ENCODE measurements around the gene PLEKHA7. TPM values are rescaled to one million over a fixed set of nuclear protein-coding genes. Genes with fewer than 3 reads are reported as not detected.

Gene PLEKHA7
- total RNA-seq, 2 experiments from 2014 or later = 0.47 to 0.50 TPM

DNA sequence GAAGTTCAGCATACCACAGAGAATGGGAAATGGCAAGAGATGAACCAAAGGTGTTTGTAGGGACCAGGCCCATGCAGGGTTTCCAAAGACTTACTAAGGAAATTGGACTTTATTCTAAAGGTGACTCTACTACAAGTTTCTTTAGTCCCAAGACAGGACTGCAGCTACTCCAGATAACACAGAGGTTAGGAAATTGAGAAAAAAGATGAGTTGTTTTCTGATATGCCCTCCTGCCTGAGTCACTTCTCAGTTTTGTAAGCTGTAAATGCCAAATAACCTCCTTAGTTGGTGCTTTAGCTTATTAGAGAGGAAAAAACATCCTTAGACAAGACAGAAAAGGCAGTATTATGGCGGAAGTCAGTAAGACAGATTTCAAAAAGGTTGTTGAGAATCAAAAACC is 179.8 kb downstream of the PLEKHA7 start:
- Mint-ChIP-seq H3K36me3 (ENCODE audit: low read depth) (no peaks in the 10 kb centered on the region), H3K4me1 (ENCODE audit: low read depth) (no peaks in the 10 kb centered on the region), H3K9me3 (ENCODE audit: insufficient read depth) (no peaks in the 10 kb centered on the region), H3K27ac (no peak overlapping the region), H3K4me3 (no peak overlapping the region), H3K27me3 (ENCODE audit: low read depth) (peaks cover 3% of the 10 kb centered on the region)
- POLR2A ChIA-PET = no interaction called here
- ATAC-seq (no peak), DNase-seq (no peak)
- CTCF ChIA-PET = interaction anchor here (6.1 kb wide), 1 partner anchor 14 kb away, joined by 34 read pairs; no protein-coding TSS in a partner anchor

GRCh38 chr11:16833026-16833425 is 181.2 kb downstream of the PLEKHA7 start:
- Mint-ChIP-seq H3K36me3 (ENCODE audit: low read depth) (no peaks in the 10 kb centered on the region), H3K27ac (no peak overlapping the region), H3K4me3 (no peak overlapping the region), H3K9me3 (ENCODE audit: insufficient read depth) (no peaks in the 10 kb centered on the region), H3K4me1 (ENCODE audit: low read depth) (no peaks in the 10 kb centered on the region), H3K27me3 (ENCODE audit: low read depth) (peaks cover 3% of the 10 kb centered on the region)
- CTCF ChIA-PET = interaction anchor here (6.1 kb wide), 1 partner anchor 12 kb away, joined by 34 read pairs; no protein-coding TSS in a partner anchor
- POLR2A ChIA-PET = no interaction called here
- no peak for ATAC-seq
- DNase-seq = no peak

DNA sequence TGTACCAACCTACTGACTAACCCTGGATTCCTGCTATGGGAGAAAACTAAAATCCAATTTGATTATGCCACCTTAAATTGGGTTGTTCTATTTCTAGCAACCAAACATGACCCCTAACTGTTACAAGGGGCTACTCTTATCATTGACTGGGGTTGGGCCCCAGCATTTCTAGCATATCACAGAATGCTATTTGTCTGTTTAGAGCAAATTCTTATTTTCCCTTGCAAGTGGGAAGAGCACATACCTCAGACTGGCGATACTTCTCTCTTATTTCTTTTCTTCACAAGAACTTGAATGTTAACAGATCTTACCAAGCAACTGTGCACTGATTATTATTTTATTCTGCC is 182.0 kb downstream of the PLEKHA7 start:
- no peaks in the 10 kb centered on the region for H3K36me3 Mint-ChIP-seq (ENCODE audit: low read depth)
- no peak for ATAC-seq
- no peak for DNase-seq
- peaks cover 3% of the 10 kb centered on the region for H3K27me3 Mint-ChIP-seq (ENCODE audit: low read depth)
- ChIA-PET CTCF (interaction anchor here (6.1 kb wide), 1 partner anchor 11 kb away, joined by 34 read pairs; no protein-coding TSS in a partner anchor), POLR2A (no interaction called here)
- H3K9me3 Mint-ChIP-seq (ENCODE audit: insufficient read depth) = no peaks in the 10 kb centered on the region
- H3K4me1 Mint-ChIP-seq (ENCODE audit: low read depth) = no peaks in the 10 kb centered on the region
- H3K27ac Mint-ChIP-seq = no peak overlapping the region
- no peak overlapping the region for H3K4me3 Mint-ChIP-seq

GRCh38 chr11:16831316-16832192 is 182.7 kb downstream of the PLEKHA7 start:
- H3K27me3 Mint-ChIP-seq (ENCODE audit: low read depth) = peaks cover 3% of the 10 kb centered on the region
- no peaks in the 10 kb centered on the region for H3K36me3 Mint-ChIP-seq (ENCODE audit: low read depth)
- ATAC-seq = no peak
- no peak for DNase-seq
- ChIA-PET POLR2A (no interaction called here), CTCF (interaction anchor here (6.1 kb wide), 1 partner anchor 11 kb away, joined by 34 read pairs; no protein-coding TSS in a partner anchor)
- H3K9me3 Mint-ChIP-seq (ENCODE audit: insufficient read depth) = no peaks in the 10 kb centered on the region
- no peak overlapping the region for H3K27ac Mint-ChIP-seq
- H3K4me3 Mint-ChIP-seq = no peak overlapping the region
- H3K4me1 Mint-ChIP-seq (ENCODE audit: low read depth) = no peaks in the 10 kb centered on the region

DNA sequence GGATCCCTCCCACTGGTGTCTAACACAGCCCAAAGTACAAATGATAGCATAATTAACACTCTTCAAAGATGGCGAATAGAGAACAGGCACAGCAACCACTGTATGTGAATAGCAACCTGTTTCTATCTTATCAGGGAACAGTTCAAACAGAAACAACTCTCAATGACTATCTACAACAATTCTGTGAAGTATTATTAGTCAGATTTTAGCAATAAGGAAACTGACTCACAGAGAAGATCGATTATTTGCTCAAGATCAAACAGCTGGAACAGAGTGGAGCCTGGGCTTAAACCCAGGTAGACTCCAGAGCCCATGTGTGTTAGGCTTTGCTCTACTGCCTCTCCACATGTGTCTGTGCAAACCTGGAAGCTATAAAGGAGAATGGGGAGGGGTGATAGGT is 187.1 kb downstream of the PLEKHA7 start:
- Mint-ChIP-seq H3K36me3 (ENCODE audit: low read depth) (no peaks in the 10 kb centered on the region), H3K27ac (no peak overlapping the region), H3K4me1 (ENCODE audit: low read depth) (no peaks in the 10 kb centered on the region), H3K4me3 (no peak overlapping the region), H3K27me3 (ENCODE audit: low read depth) (peaks cover 3% of the 10 kb centered on the region), H3K9me3 (ENCODE audit: insufficient read depth) (no peaks in the 10 kb centered on the region)
- no peak for DNase-seq
- no peak for ATAC-seq
- CTCF ChIA-PET = no interaction called here
- POLR2A ChIA-PET = no interaction called here

- Mint-ChIP-seq H3K4me1 (ENCODE audit: low read depth) (no peaks in the 10 kb centered on the region), H3K4me3 (no peak overlapping the region), H3K36me3 (ENCODE audit: low read depth) (no peaks in the 10 kb centered on the region), H3K27me3 (ENCODE audit: low read depth) (peaks cover 9% of the 10 kb centered on the region), H3K27ac (no peak overlapping the region), H3K9me3 (ENCODE audit: insufficient read depth) (no peaks in the 10 kb centered on the region)
- CTCF ChIA-PET = no interaction called here
- DNase-seq (no peak), ATAC-seq (no peak)
- POLR2A ChIA-PET = no interaction called here
These were observed 188.2 kb downstream of the PLEKHA7 start for GRCh38 chr11:16825968-16826367.

DNA sequence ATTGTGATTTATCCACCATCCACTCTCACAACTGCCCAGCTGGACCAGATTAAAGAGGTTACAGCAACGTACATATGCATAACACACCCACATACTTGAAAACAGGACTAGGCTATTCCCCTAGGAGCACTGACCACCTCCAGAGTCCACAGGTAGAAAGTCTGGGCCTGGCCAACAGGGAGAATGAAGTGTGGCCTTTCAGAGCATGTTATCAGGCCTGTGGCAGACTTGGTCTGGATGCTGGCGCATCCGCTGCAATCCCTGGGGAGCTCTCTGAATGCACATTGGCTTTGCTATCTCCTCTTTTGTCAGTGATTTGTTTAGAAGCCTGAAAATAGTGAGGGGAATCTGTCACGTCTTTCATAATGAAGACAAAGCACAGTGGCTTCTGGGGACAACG is 189.1 kb downstream of the PLEKHA7 start:
- Mint-ChIP-seq H3K27me3 (ENCODE audit: low read depth) (peaks cover 9% of the 10 kb centered on the region), H3K4me1 (ENCODE audit: low read depth) (no peaks in the 10 kb centered on the region), H3K36me3 (ENCODE audit: low read depth) (no peaks in the 10 kb centered on the region), H3K9me3 (ENCODE audit: insufficient read depth) (no peaks in the 10 kb centered on the region), H3K27ac (no peak overlapping the region), H3K4me3 (no peak overlapping the region)
- ChIA-PET CTCF (no interaction called here), POLR2A (no interaction called here)
- DNase-seq = no peak
- no peak for ATAC-seq

DNA sequence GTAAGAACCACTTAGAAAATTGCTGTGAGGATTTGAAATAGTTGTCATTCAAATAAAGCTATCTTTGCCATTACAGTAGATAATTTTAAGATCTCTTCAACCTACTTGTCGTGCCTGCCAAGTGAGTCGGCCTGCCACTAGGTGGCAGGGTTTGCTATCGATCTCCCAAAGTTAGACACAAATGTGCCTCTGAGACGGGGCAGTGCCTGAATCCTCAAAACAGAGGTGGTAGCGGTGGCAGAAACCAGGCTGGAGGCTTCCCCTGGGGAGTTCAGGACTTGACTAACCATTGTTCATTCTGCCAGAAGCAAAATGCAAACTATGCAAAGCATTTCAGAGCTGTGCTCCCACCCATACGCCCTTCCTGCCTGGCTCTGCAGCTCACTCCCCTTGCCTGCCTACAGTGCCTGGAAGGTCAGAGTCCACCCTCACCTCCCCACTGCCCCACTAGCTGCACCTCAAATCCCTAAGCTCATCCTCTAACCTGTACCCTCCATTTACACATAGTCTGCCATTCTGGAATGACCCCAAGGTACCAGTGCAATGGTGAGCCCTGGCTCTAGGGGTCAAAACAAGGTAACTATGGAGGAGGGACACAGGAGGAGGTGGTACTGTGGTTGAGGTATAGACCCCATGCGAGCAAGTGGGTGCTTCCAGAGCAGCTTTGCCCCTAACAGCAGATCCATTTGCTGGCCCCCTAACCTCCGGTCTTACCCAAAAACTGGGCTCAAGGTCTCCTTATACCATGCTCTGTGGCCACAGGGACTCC is 193.7 kb downstream of the PLEKHA7 start:
- CTCF ChIA-PET = interaction anchor here (0.6 to 3.5 kb wide), 41 partner anchors 8 to 694 kb away, joined by 3 to 34 read pairs (median 4); no protein-coding TSS in a partner anchor
- H3K4me1 Mint-ChIP-seq (ENCODE audit: low read depth) = no peaks in the 10 kb centered on the region
- DNase-seq (peak; percentile 76), ATAC-seq (no peak)
- no peak overlapping the region for H3K4me3 Mint-ChIP-seq
- H3K36me3 Mint-ChIP-seq (ENCODE audit: low read depth) = no peaks in the 10 kb centered on the region
- H3K9me3 Mint-ChIP-seq (ENCODE audit: insufficient read depth) = no peaks in the 10 kb centered on the region
- H3K27me3 Mint-ChIP-seq (ENCODE audit: low read depth) = peaks cover 9% of the 10 kb centered on the region
- POLR2A ChIA-PET = no interaction called here
- no peak overlapping the region for H3K27ac Mint-ChIP-seq

DNA sequence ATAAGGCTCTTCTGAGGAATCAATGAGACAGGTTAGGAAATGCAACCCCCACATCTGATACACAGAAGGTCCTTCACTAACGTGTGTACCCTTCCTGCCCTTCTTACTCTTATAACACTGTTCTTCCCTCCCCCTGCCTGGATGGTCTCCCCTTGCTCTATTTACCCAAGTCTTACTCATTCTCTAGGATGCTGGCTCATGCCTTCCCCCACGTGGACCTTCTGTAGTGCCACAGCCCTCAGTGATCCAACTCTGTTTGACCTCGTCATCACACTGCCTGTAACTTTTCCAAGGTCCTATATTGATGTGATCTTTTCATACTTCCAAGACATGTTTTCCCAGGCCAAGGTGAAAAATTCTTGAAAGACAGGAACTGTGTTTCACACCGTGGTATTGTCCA is 195.9 kb downstream of the PLEKHA7 start:
- DNase-seq (no peak), ATAC-seq (no peak)
- peaks cover 9% of the 10 kb centered on the region for H3K27me3 Mint-ChIP-seq (ENCODE audit: low read depth)
- H3K27ac Mint-ChIP-seq = no peak overlapping the region
- ChIA-PET POLR2A (no interaction called here), CTCF (no interaction called here)
- H3K4me3 Mint-ChIP-seq = no peak overlapping the region
- no peaks in the 10 kb centered on the region for H3K36me3 Mint-ChIP-seq (ENCODE audit: low read depth)
- no peaks in the 10 kb centered on the region for H3K4me1 Mint-ChIP-seq (ENCODE audit: low read depth)
- no peaks in the 10 kb centered on the region for H3K9me3 Mint-ChIP-seq (ENCODE audit: insufficient read depth)

- CTCF ChIA-PET = no interaction called here
- H3K27me3 Mint-ChIP-seq (ENCODE audit: low read depth) = peaks cover 9% of the 10 kb centered on the region
- ATAC-seq (no peak), DNase-seq (no peak)
- no peaks in the 10 kb centered on the region for H3K9me3 Mint-ChIP-seq (ENCODE audit: insufficient read depth)
- H3K36me3 Mint-ChIP-seq (ENCODE audit: low read depth) = no peaks in the 10 kb centered on the region
- POLR2A ChIA-PET = no interaction called here
- H3K4me3 Mint-ChIP-seq = no peak overlapping the region
- H3K27ac Mint-ChIP-seq = no peak overlapping the region
- no peaks in the 10 kb centered on the region for H3K4me1 Mint-ChIP-seq (ENCODE audit: low read depth)
These were observed 196.9 kb downstream of the PLEKHA7 start for GRCh38 chr11:16817351-16817750.

DNA sequence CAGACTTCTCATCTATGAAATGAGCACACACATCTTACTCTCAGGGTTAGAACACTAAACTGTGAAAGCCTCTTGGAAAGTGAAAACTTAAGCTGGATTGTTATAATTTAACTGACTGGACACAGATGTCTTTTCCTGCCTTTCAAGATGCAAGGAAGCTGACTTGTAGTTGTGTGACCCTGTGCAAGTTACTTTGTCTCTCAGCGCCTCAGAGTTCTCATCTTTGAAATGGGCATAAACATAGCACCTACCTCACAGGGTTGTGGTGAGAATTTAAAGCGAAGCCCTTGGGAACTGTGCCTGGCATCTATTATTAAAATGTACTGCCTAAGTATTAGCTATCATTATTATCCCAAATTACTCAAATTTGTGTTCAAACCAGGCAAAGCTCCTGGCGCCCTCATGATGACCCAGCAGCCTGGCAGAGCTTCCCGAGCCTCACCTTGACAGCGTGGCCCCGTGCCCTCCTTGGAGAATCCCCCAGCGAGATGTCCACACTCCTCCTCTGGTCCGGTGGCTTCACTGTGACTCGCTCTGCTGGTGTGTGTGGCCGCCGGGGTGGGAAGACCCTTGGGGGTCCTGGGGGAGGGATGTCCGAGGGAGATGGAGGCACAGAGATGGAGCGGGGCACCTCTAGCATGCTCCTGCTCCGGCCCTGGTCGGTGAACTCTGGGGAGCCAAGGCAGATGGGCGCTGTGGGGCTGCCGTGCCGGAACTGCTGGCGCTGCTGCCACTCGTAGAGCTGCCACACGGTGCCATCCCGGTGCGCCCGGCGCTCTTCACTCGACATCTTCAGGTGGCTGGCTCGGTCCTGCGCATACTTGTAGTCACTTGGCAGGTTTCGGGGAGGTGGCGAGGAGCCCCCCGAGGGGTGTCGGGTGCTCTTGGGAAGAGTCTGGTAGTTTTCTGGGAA is 197.6 kb downstream of the PLEKHA7 start:
- Mint-ChIP-seq H3K27me3 (ENCODE audit: low read depth) (peaks cover 4% of the 10 kb centered on the region), H3K4me3 (no peak overlapping the region), H3K27ac (no peak overlapping the region), H3K9me3 (ENCODE audit: insufficient read depth) (no peaks in the 10 kb centered on the region), H3K4me1 (ENCODE audit: low read depth) (no peaks in the 10 kb centered on the region), H3K36me3 (ENCODE audit: low read depth) (no peaks in the 10 kb centered on the region)
- ChIA-PET CTCF (no interaction called here), POLR2A (interaction anchor here (0.6 kb wide), 1 partner anchor 297 kb away, joined by 3 read pairs; no protein-coding TSS in a partner anchor)
- DNase-seq (no peak), ATAC-seq (no peak)
